ENCODE results near the gene ARL17A.
"Not testable (repeated sequence)": the region's sequence is repeated elsewhere in the genome, so short reads cannot be mapped to it uniquely, and the experiment has no call there.

DNA sequence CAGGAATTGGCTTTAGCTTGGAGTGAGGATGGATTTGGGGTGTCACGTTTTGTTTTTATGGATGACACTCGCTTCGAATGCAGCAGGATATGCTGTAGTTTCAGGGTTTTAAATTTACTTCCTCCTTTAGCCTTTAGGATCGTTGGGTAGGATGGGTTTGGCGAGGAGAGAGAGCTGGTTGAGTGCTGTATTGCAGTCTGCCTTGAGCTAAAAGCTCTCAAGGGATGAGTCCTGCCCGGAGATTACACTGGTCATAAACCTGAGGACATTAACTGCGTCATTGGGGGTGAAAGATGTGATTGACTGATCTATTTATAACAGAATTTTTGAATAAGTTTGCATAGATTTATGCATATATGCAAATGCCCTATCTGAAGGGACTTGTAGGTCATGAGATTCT lies 11.8 kb upstream of the ARL17A start:
- TF ChIP-seq CTCF, EZH2 (IDR thresholded peaks at IDR 0.05): not testable (repeated sequence)

Data from neural progenitor cell (in vitro differentiated cells).